Measurements from ENCODE around the gene LYPD6B.

LYPD6B gene

DNA sequence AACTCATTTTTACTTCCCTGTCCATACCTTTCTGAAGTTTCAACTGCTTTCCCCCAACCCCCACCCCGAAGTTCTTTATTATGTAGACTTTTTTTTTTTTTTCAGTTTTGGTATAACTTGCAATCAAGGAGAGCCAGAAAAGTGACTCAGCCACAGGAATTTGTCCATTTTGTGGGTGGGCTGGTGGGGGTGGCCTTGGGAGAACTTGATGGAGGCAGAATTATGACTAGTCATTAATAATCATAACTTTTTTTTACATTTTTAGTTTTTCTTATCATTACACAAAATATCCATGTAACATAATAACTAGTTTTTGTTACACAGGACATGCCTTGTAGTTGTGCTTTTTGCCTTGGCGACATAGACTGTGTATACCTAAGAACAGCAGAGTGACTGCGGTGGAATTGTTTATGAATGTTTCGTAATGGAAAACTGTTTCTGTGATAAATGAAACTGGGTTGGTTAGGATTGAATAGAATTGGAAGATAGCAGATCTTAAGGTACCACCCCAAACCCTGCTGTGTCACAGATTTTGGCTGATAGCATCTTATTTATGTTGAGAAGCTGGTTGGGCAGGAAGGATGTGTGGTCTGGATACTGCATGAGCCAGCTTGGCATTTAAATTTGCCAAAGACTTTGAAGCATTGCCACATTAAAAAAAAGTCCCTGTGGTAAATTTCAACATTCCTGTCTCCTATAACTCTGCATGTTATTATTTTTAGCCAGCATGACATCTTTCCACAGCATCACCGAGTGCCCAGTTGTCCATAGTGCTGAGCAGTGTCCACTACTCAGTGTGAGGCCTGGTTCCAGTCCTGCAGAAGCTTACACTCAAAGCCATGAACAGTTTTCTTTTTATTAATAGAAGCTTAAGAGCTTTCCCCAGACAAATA lies 30.7 kb downstream of the LYPD6B start:
- H3K27ac ChIP-seq: peak overlapping the region; percentile 6
- DNase-seq (ENCODE audit: low read depth, low spot score): peak; percentile 86

DNA sequence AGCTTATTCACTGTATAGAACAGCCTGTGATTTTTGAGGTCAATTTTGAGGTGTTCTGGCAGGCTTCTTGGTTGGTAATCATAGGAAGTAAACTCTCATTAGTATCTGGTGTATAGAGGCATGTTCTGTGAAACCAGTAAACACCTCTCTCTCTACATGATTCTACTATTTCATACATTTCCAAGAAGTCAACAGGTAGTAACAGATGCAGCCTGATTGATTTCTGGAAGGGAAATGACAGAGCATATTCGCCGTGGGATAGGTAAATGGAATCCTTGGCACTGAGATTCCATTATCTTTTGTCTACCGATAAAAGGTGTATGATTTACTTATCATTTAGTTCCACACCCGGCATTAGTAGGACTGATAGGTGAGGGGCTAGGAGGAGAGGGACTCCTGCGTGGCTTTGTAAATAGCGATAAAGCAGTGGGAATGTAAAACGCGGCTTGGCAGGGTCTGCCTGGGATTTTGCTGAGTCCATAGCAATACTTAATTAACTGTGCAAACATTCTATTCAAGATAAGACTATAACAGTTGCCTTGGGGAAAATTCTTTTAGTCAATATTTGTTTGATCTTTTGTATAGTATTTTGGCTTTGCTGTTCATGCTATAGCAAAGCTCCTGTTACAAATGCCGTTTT lies 32.3 kb downstream of the LYPD6B start:
- DNase-seq (ENCODE audit: low read depth, low spot score): no peak
- H3K27ac ChIP-seq: no peak overlapping the region

DNA sequence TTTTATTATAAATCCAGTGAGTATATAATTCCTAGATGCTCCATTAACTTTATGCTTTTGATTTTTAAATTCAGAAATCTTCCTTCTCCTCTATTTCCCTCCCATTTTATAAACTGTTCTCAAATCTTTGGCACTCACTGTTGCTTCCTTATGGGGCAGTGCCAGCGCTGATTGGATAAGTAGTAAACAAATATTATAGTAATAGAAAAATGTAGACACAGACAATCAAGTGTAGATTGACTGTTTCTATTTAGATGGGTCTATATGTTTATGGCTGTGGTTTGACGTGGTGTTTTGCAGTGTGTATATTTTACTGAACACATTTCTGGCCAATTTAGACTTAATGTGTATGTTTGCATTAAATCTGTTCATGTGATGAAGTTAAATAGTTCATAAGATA lies 36.6 kb downstream of the LYPD6B start:
- no peak for DNase-seq (ENCODE audit: low read depth, low spot score)
- no peak overlapping the region for H3K27ac ChIP-seq

DNA sequence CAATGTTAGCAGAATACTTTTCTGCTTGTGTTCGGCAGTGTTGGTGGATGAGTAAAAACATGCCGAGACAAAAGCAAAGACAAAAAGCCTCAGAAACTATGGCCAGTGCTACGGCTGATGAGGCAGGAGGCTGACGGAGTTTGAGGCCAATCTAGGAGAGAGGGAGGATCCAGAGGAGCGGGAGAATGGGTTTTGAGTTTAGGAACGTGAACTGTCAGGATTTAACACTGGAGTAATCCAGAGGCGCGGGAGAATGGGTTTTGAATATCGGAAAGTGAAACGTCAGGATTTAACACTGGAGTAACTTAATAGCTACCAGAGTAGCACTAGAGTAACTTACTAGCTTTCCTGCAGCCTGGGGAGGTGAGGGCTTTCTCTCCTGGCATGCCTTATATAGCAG lies 37.4 kb downstream of the LYPD6B start:
- no peak overlapping the region for H3K27ac ChIP-seq
- no peak for DNase-seq (ENCODE audit: low read depth, low spot score)

DNA sequence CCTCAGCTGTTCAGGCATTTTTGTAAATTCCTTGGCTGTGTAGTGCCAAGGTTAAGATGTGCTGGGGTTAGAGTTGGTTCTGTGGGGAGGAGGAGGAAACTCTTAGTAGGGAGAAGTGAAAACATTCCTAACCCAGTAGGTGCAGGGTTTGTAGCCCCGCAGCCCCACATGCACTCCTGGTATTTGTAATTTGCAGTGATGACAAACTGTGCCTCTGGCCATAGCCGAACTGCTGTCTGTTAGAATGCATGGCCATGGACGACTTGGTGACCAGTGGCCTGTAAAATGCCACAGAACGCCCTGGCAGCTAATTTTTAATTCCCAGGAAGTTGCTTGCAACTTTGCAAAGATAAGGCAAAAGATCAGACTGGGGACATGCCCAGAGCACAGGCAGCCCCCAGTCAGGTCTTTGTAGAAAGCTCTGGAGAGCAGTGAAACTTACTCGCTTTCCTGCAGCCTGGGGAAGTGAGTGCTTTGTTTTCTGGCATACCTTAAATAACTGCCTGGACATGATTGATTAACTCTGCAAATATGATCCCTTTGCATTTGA lies 38.4 kb downstream of the LYPD6B start:
- H3K27ac ChIP-seq: no peak overlapping the region
- no peak for DNase-seq (ENCODE audit: low read depth, low spot score)

DNA sequence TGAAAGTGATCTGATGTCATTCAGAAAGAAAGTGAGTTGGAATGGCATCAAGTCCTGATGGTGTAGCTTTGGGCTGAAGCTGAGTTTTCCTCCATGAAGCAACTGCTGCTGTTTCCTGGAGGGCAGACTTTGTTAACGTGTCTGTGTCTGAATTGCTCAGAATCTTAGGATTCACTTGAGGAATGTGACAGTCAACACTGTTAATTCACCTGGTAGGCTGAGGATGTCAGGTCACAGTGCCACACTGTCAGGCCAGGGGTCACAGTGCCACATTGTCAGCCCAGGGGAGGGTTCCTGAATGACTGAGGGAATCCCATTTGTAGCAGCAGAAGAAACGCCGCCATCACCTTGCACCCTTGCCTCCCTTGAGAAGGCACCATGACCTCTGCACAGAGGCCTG lies 39.4 kb downstream of the LYPD6B start:
- H3K27ac ChIP-seq: no peak overlapping the region
- no peak for DNase-seq (ENCODE audit: low read depth, low spot score)

DNA sequence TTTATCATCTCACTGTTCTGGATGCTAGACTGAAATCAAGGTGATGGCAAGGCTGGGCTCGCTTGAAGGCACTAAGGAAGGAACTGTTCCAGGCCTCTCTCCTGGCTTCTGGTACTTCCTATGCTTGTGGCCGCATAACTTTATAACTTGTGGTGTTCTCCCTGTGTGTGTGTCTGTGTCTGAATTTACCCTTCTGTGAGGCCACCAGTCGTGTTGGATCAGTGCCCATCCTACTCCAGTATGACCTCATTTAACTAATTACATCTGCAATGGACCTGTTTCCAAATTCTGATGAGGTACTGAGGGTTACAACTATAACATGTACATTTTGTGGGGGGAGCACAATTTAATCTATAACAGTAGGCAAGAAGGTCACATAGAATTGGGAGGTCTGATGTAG lies 41.6 kb downstream of the LYPD6B start:
- no peak for DNase-seq (ENCODE audit: low read depth, low spot score)
- H3K27ac ChIP-seq: no peak overlapping the region

DNA sequence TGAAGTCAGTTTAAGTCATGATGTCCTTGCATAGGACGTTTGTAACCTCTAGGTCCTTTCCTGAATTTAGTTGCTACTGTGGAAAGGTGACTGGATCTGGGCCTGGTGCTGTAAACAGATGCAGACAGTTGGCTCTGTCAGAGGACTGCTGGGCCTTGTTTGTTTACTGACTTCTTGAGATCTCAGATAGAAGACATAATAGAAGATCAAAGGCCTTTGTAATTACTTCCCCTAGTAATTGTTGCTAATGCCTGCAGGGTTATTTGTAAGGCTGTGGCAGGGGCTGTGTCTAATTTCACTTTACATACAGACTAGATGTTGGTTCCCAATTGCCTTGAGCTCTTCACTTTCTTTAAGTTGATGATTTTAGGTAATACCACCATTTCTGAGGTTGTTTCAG lies 42.5 kb downstream of the LYPD6B start:
- DNase-seq (ENCODE audit: low read depth, low spot score): no peak
- H3K27ac ChIP-seq: no peak overlapping the region

DNA sequence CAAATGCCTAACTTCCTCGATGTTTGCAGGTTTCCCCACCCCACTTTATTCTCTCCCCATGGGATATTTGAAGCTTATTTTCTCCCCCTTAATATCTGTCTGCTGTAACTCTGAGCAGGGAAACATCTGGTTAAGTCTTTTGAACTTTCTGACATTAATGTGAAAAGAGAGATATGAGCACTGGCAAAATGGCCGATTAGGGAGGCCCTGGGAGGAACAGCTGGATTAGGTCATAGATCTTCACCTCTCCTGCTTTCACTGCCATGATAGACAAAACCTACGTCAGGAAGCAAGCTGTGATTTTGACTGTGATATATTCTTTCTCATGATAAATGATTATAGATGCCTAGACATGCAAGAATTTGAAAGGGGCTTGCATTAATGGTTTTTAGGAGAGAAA lies 43.6 kb downstream of the LYPD6B start:
- no peak overlapping the region for H3K27ac ChIP-seq
- no peak for DNase-seq (ENCODE audit: low read depth, low spot score)

DNA sequence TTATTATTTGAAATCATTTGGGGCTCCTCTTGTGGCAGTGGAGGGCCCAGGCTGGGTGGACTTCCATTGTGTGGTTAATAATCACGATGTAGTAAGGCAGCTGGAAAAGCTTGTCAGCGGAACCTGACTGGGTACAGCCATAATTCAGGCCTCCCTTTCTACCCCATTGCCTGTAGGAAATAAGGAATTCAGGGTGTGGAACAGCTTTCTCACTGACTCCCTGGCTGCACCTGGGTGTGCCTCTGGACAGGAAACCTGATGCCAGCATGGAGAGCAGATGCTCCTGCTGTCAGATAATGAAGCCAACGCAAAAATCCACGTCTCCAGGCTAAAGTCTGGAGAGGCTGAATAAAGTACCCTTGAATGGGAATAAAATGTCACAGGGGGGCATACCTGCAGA lies 44.2 kb downstream of the LYPD6B start:
- H3K27ac ChIP-seq: no peak overlapping the region
- no peak for DNase-seq (ENCODE audit: low read depth, low spot score)

DNA sequence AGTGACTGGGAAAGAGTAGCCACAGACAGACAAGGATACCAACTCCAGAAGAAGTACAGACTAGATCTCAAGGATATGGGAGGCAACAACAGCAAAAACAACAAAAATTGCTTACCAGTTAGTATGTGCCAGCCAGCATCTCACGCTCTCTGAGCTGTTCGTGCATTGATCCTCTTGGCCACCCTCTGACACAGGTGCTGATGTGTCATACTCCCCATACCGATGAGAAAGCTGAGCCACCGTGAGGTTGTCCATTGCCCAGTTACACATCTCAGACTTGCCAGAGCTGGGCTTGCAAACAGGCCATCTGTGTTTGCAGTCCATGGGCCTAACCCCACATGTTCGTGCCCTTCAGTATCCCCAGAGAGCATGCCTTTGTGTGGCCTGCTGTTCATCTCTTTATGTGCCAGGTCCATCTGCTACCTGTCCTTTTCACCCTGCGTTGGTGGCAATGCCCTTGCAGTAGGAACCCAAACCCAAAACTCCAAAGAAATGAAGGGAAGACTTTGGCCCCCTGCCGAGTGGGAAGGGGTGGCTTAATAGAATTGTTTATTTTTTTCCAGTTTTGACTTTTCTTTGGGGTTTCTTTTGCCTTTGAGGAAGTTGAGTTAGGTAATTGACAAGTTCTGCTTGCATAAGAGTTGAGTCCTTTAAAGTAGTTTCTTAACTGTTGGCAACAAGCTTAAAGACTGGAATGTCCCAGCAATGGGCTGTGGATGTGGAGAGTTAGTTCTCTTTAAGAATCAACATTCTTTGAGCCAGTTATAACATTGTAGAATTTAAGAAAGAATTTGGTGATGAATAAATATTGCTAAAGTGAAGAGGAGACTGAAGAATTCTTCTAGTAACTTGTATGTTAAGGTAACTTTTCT lies 46.7 kb downstream of the LYPD6B start:
- H3K27ac ChIP-seq: no peak overlapping the region
- no peak for DNase-seq (ENCODE audit: low read depth, low spot score)

DNA sequence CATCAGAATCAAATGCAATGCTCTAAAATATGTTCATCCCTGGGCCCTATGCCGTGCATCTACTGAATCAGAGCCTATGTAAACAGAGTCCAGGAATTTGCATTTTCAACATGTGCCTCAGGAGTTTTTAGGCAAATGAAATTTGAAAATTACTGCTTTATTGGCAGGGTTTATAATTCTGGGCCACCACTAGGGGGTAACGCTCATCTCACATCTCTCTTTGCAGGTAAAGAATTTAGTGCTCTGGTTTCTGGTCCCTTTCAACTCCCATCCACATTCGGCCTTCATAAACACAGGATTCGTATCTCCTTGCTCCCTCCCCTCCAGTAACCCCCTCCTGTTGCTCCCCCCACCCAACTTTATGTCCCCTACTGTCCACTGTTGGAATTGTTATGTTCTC lies 49.3 kb downstream of the LYPD6B start:
- DNase-seq (ENCODE audit: low read depth, low spot score): no peak

DNA sequence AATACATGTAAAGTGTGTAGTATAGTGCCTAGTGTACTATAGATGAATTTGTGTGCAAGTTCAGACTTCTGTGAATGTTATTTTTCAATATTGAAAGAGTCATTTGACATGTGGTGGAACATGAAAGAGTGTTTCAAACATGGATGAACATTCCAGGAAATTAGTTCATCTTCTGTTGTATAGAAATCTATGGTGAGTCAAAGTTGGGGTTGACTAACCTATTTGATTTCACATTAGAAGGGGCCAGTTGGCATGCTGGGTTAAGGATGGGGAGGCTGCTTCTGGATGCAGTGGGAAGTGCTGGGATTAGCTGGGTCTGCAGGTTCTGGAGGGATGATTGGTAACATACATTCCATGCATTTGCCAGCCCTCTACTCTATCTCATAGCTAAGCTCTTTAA lies 50.6 kb downstream of the LYPD6B start:
- no peak overlapping the region for H3K27ac ChIP-seq
- no peak for DNase-seq (ENCODE audit: low read depth, low spot score)

More for the DNA sequence above, 49.3 kb downstream of the LYPD6B start:
- no peak overlapping the region for H3K27ac ChIP-seq

DNA sequence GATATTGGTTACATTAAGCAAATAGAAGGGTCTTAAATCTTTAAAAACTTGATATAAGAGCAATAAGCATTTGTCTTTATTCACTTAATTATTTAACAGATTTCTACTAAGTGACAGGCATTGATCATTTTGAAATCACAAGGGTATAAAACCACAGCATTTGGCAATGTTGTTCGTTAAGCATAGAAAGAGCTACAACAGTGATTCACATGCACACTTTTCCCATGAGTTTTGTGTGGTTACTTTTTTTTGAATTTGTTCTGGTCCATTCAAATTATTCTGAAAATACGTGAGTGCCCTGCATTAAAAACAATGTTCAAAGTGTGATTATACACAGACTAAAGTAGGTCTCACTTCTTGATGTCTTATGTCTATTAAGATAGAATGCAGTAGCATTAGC lies 52.2 kb downstream of the LYPD6B start:
- DNase-seq (ENCODE audit: low read depth, low spot score): no peak
- H3K27ac ChIP-seq: no peak overlapping the region

DNA sequence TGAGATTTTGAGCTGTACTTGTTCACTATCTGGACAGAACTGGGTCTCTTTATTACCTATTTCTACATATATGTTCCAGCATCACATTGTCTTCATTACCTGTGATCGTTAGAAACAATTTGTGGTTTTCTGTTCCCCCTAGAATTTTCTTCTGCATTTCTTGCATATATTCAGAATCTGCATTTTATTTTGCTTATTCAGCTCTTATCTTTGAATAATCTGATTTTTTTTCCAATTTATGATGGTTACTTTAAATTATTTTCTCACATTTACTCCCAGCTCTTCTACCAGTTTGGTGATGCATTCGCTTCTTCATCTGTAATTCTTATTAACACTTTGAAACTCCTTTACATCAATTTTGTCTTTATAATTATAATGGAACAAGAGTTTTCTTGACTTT lies 55.1 kb downstream of the LYPD6B start:
- no peak overlapping the region for H3K27ac ChIP-seq
- no peak for DNase-seq (ENCODE audit: low read depth, low spot score)

DNA sequence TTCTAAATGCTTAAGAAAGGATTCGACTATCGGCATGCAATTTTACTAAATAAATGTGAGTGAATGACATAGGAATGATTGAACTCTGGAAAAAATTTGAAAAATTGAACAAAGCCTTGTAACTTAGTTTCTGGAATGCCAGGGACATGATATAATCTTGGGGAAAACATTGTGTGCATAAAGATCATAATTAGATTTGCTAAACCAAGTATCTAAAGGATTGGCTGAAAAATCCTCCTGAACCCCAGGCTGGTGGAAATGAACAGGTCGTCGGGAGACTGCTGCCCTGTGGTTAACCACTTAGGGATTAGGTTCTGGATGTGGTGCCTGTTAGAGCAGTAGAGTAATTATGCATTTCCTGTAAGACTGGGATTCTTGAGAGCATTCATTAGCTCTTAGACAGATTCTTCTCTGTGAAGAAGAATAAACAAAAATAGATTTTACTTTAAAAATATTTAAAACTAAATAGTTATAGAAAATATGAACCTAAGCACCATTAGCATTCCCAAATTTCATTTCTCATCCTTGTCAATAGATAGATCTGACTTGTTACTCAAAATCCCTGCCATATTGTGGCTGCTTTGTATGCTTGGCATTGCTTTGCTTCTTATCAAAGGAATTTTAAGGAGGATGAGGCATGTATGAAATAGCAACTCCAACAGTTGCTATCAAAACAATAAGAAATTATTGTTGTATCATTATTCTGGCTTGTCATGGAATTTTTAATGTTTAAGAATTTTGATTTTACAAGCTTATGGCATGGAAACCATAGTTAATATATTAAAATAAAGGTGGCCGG lies 55.9 kb downstream of the LYPD6B start:
- no peak overlapping the region for H3K27ac ChIP-seq
- DNase-seq (ENCODE audit: low read depth, low spot score): no peak

DNA sequence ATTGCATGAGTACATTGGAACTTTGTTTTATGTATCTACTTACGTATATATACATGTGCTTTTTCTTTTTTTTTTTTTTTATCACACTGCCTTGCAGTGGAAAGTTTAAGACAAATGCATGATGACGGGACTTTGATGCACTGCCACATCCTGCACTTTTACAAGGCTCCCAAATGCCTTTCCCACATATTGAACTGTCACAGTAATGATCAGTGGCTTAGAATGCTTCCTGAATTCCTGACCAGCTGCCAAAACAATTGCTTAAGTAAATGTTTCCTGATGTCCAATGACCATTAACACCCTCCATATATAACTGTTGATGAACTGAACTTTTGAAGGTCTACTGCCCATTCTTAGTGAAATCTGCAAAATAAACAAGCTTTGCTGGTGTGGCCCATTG lies 60.2 kb downstream of the LYPD6B start:
- H3K27ac ChIP-seq: no peak overlapping the region
- DNase-seq (ENCODE audit: low read depth, low spot score): no peak

DNA sequence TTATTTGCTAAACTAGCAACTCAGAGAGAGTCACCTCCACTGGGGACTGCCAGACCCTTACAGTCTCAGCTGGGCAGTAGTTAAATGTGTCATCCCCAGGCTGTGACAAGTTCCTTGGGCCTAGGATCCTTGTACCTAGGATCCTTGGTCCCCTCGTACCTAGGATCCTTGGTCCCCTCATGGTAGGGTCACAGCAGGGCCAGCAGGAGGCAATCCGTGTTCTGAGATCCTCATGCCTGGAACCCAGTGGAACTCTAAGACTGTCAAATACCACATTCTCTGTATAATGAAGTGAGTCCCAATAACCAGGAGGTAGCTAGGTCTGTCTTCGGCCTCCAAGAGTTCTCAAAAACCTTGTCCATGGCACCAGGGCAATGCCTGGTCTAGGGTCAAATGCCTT lies 60.8 kb downstream of the LYPD6B start:
- no peak for DNase-seq (ENCODE audit: low read depth, low spot score)
- H3K27ac ChIP-seq: no peak overlapping the region

DNA sequence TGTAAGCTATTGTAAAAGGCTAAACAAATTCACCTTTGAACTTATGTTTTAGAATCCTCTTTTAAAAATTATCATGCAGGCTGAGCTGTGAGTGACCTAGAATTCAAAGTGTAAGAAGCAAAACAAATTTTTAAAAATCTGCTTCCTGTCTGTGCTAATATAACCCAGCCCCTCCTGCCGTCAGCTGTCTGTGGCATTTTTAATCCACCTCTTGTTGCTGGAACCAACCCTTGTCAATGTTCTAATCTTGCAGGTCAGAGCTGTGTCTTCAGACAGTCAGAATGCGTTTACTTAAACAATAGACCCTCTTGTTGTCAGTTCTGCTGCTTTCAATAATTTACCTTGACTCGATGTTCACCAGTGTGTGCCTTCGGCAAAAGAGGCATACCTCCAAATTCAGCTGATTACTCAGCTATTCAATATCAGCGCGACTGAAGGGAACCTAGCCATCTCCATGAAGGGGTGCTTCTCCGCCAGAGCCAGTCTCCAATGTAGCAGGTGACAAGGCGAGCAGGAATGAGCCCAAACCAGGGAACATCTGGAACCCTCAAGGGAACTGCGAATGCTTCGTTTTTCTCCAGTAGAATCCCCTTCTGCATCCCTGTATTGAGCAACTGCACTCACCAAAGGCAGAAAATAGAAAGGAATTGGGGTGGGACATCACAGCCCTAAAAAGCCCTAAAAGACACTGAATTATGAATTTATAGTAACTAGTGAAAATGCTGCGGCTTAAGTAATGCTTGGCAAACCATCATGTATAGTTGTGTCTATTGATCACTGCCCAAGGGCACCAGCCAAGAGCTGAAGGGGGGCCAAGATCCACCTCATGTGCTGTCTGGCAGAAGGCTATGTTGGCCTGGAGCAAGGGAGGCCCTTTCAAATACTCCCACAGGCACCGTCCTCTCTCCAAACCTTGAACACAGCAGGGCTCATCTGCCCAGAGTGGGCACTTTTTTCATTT lies 62.5 kb downstream of the LYPD6B start:
- no peak for DNase-seq (ENCODE audit: low read depth, low spot score)
- no peak overlapping the region for H3K27ac ChIP-seq
